GM10847 (cell line): Measurements from ENCODE around the gene EIF4E1B.

Experiments used
- POLR2A ChIP-seq: IDR thresholded peaks from 2 replicates; pipeline ENCODE4 v1.6.1; 2011; ENCODE audit not compliant: insufficient read length; ENCODE audit errors: extremely low read depth

The EIF4E1B gene

GRCh38 chr5:176629853-176630680 is at the start of gene EIF4E1B, which contains the start of gene SNCB:
TSS of gene EIF4E1B (plus strand) at chr5:176630675. CDS start at chr5:176642788, 12,113 bp downstream.
TSS of gene SNCB (minus strand) at chr5:176630534. CDS start at chr5:176629654, 880 bp downstream.
- TF ChIP-seq POLR2A: no peak

GRCh38 chr5:176581361-176581760 is 49.1 kb upstream of the EIF4E1B start:
- TF ChIP-seq POLR2A: no peak

- no peak for TF ChIP-seq POLR2A
Measured at GRCh38 chr5:176583076-176583475, 47.4 kb upstream of the EIF4E1B start.

DNA sequence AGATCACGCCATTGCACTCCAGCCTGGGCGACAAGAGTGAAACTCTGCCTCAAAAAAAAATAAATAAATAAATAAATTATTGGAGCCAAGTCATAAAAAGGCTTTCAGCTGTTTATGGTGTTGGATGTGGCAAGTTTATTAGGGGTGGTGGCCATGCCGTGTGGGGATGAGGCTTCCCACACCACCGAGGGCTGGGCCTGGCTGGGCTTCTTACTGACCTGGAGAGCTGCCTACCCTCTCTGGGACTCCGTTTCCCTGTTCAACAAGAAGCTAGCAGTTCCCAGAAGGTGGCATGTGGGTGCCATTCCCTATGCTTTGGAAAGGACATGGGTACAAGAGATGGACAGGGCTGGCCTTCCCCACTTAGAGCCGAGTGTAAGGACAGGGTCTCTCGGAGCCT is 43.1 kb upstream of the EIF4E1B start:
- no peak for TF ChIP-seq POLR2A

DNA sequence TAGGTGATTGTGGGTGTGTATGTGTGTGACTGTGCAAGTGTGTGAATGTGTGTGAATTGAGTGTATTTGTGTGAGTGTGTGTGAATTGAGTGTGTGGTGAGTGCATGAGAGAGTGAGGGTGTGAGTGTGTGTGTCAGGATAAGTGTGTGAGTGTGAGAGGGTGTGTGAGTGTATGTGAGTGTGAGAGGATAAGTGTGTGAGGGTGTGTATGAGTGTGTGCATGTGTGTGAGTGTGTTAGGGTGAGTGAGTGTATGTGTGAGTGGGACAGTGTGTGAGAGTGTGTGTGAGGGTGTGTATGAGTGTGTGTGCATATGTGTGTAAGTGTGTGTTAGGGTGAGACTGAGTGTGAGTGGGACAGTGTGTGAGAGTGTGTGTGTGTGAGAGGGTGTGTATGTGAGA is 42.2 kb upstream of the EIF4E1B start:
- TF ChIP-seq POLR2A: no peak

DNA sequence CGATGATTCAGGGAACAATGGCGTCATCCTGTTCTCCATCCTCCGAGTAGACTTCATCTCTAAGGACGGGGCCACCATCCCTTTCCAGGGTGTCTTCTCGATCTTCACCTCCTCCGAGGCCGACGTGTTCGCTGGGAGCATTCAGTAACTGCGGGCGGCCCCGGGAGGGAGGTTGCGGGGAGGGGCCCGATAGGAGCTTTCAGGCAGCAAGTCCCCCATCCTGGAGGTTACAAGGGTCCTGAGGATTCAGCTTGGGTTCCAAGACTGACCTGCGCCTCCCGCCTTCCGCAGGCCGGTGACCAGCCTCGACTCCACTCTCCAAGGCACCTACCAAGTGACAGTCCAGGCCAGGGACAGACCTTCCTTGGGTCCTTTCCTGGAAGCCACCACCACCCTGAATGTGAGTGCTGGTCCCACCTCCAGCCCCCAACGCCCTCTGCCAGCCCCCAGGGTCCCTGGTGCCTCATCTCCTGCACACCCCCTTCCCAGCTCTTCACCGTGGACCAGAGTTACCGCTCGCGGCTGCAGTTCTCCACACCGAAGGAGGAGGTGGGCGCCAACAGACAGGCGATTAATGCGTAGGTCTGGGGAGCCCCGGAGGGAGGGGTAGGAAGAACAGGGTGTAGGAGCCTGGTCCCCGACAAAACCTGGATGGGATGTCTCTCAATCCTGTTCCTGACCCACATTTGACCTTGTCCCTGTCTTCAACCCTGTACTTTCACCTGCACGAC is 41.3 kb upstream of the EIF4E1B start:
- TF ChIP-seq POLR2A: no peak

GRCh38 chr5:176590035-176590717 is 40.3 kb upstream of the EIF4E1B start:
- no peak for TF ChIP-seq POLR2A

DNA sequence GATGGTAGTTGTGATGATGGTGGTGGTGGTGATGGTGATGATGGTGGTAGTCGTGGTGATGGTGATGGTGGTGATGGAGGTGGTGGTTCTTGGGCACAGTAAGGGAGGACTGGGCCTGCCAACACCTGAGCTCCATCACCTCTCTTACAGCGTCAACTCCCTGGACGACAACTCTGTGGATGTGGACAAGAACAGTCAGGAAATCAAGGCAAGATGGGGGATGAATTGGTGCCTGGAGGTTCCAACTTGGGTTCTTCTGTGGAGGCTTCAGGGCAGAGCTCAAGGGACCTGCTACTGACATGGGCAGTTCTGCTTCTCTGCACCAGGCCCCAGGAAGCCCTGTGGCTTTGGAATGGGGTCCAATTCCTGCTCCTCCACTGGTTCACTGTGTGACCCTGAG is 37.9 kb upstream of the EIF4E1B start:
- TF ChIP-seq POLR2A: no peak

DNA sequence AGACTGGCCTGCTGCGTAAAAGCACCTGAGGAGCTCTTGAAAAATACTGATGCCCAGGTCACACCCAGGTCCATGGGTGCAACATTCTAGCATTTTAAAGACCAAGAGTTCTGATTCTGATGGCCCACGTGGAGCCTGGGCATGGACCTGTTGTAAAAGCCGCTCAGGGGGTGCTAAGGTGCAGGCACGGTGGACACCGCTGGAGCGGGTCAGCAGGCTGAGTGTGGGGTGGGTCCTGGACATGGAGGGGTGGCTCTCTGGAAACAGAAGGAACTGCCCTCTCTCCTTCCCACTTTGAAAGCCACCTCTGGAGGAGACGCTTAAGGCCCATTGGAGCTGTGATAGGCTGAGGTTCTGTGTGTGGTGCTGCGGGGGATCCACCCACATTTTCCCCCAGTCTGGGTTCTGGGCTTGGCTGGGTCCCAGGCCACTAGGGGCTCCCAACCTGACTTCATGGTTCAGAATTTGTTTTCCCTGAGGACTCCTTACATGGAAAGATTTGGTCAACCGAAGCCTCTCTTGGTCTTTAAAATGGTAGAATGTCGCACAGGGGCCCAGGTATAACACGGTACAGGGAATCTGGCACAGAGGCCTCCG is 37.1 kb upstream of the EIF4E1B start:
- TF ChIP-seq POLR2A: no peak

GRCh38 chr5:176594554-176594953 is 35.9 kb upstream of the EIF4E1B start:
- no peak for TF ChIP-seq POLR2A

DNA sequence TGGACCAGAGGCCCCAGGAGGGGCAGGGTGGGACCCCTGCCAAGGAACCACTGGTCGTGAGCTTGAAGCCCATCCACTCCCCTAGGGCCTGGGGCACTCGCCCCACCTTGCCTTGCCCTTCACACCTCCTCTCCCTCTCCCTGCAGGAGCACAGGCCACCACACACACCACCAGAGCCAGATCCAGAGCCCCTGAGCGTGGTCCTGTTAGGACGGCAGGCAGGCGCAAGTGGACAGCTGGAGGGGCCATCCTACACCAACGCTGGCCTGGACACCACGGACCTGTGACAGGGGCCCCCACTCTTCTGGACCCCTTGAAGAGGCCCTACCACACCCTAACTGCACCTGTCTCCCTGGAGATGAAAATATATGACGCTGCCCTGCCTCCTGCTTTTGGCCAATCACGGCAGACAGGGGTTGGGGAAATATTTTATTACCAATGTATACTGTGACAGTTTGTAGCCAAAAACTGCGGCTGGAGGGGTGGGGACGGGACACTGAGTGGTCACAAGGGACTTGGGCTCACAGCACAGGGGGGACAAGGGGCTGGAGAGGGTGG is 35.0 kb upstream of the EIF4E1B start:
- no peak for TF ChIP-seq POLR2A

GRCh38 chr5:176596069-176596644 is 34.3 kb upstream of the EIF4E1B start:
- no peak for TF ChIP-seq POLR2A

DNA sequence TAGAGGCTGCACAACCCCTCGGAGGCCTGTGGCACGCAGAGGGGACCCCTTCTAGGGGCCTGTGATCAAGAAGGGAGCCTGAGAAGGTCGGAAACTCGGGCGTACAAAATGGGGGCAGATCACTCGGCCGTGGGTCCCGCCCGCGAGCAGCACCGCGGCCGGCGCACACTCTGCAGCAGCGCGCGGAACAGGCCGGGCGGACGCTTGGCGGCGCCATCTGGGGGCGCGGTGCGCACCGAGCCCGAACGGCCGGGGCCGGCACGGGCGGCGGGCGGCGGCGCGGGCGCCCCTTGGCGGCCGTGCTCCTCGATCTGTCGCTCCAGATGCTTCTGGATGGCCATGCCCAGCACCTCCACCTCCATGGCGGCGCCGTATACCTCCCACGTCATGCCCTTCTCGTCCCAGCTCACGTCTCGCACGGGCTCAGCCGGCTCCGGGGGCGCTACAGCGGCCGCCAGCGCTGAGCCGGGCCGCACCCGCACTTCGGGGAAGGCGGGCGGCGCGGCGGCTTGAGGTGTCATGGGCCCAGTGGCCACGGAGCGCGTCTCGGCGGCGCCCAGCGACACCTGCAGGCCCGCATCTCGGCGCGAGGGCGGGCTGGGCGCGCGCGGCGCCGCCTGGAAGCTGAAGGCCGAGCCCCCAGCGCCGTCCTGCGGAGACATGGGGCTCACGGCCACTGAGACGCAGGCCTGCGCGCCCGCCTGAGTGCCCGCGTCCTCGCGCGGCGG is 33.6 kb upstream of the EIF4E1B start:
- TF ChIP-seq POLR2A: no peak
